Hepatocyte (in vitro differentiated cells): ENCODE data around the gene SSR1.

ENCODE experiments used
- CTCF ChIP-seq: fragments of 200-600 bp; sonication (generic); IDR thresholded peaks from 2 replicates; pipeline ENCODE4 v1.5.1; 2016; ENCODE audit warnings: antibody characterized with exemption, mild to moderate bottlenecking; ENCODE audit not compliant: poor library complexity
- EZH2 ChIP-seq: fragments of 200-600 bp; sonication (generic); IDR thresholded peaks from 2 replicates; pipeline ENCODE4 v1.6.1; 2016; ENCODE audit warnings: antibody characterized with exemption, mild to moderate bottlenecking, borderline replicate concordance

- TF ChIP-seq CTCF, result no peak
- no peak for TF ChIP-seq EZH2
Observed at GRCh38 chr6:7219310-7219709, 93.7 kb downstream of the SSR1 start.
